Uterus (tissue), 4 donors: ENCODE measurements around the gene TPM2. TPM values are rescaled to one million over a fixed set of nuclear protein-coding genes. Genes with fewer than 3 reads are reported as not detected.

Source experiments
- DNase-seq, 2 donors: peaks; one replicate each; pipeline ENCODE4 v3.0.0-alpha.2; 2019 to 2020
- H3K27ac ChIP-seq, 2 donors: fragments of 200-600 bp; sonication (generic); 1 replicate in 1 of 2; 2 replicates in 1 of 2; pipeline ENCODE4 v1.5.1; 2016 to 2018
- H3K27me3 ChIP-seq, 2 donors: fragments of 200-600 bp; sonication (generic); one replicate each; pipeline ENCODE4 v1.5.1; 2018 to 2019; ENCODE audit warnings: control low read depth in 1 of 2
- H3K36me3 ChIP-seq, 2 donors: fragments of 200-600 bp; sonication (generic); one replicate each; pipeline ENCODE4 v1.5.1; 2019; ENCODE audit warnings: control low read depth in 1 of 2
- H3K4me1 ChIP-seq, 2 donors: fragments of 200-600 bp; sonication (generic); one replicate each; pipeline ENCODE4 v1.5.1; 2018 to 2019; ENCODE audit warnings: control low read depth in 1 of 2
- H3K4me3 ChIP-seq, 2 donors: fragments of 200-600 bp; sonication (generic); 1 replicate in 1 of 2; 2 replicates in 1 of 2; pipeline ENCODE4 v1.5.1; 2018 to 2019; ENCODE audit warnings: mild to moderate bottlenecking in 1 of 2
- H3K9me3 ChIP-seq, 2 donors: fragments of 200-600 bp; sonication (generic); one replicate each; pipeline ENCODE4 v1.5.1; 2019; ENCODE audit warnings: control low read depth in 1 of 2
- CTCF ChIP-seq, 4 experiments: fragments of 200-600 bp in 2 of 4; fragments of 450-650 bp in 2 of 4; sonication (generic) in 2 of 4; IDR thresholded peaks; one replicate each; pipeline ENCODE4 v1.5.1; 2016 to 2019; ENCODE audit warnings: antibody characterized with exemption in 4 of 4, mild to moderate bottlenecking in 2 of 4, moderate library complexity in 1 of 4
- POLR2A ChIP-seq, 2 donors: fragments of 450-650 bp; IDR thresholded peaks; one replicate each; pipeline ENCODE4 v1.6.1; 2016; ENCODE audit warnings: antibody characterized with exemption in 2 of 2, mild to moderate bottlenecking in 1 of 2, moderate library complexity in 1 of 2
- intact Hi-C: fragments of 100-400 bp; cut with DNase I; formaldehyde crosslinking; loops from one replicate; pipeline ENCODE4 v1.15.1; 2023; ENCODE audit warnings: low total_unique reads
- total RNA-seq, 4 donors: library from RNA; depleted of rRNA in 3 of 4; stranded (reverse); fragments of >200 nt in 3 of 4; gene quantifications; one replicate each; pipeline versions ENCODE4 v1.1.0 to v1.2.4, GENCODE V29; 2014 to 2023
- donor health status: DM: yes; HTN: yes; CAD: no.

The TPM2 gene
- total RNA-seq, 4 donors from 2014 or later, result 491 to 2,682 (median 829) TPM

GRCh38 chr9:35697486-35697885, 7.8 kb upstream of the TPM2 start:
- H3K27ac ChIP-seq, result peak overlapping the region; percentile 55 to 62
- H3K4me3 ChIP-seq, result no peak overlapping the region
- TF ChIP-seq CTCF (IDR thresholded peaks at IDR 0.05) (no peak), POLR2A (IDR thresholded peaks at IDR 0.05) (no peak)
- no peaks in the 10 kb centered on the region for H3K36me3 ChIP-seq
- no peaks in the 10 kb centered on the region for H3K27me3 ChIP-seq
- intact Hi-C loops, result no loop called here
- H3K4me1 ChIP-seq, result no peaks in the 10 kb centered on the region
- DNase-seq, result peak in 1 of 2 donors; percentile 23
- H3K9me3 ChIP-seq, result no peaks in the 10 kb centered on the region

- peak; percentile 68 to 71 for DNase-seq
- Histone ChIP-seq H3K27me3 (no peaks in the 10 kb centered on the region), H3K4me1 (no peaks in the 10 kb centered on the region), H3K4me3 (no peak overlapping the region), H3K9me3 (no peaks in the 10 kb centered on the region), H3K27ac (peak overlapping the region; percentile 55 to 62), H3K36me3 (no peaks in the 10 kb centered on the region)
- peak; percentile 72 to 90 (median 80) for TF ChIP-seq CTCF (IDR thresholded peaks at IDR 0.05)
- no peak for TF ChIP-seq POLR2A (IDR thresholded peaks at IDR 0.05)
- intact Hi-C loops, result no loop called here
Measured at GRCh38 chr9:35696520-35697215, 6.9 kb upstream of the TPM2 start.

- intact Hi-C loops, result no loop called here
- no peaks in the 10 kb centered on the region for H3K9me3 ChIP-seq
- no peaks in the 10 kb centered on the region for H3K36me3 ChIP-seq
- H3K4me3 ChIP-seq, result no peak overlapping the region
- H3K27ac ChIP-seq, result peak overlapping the region; percentile 55 to 62
- H3K27me3 ChIP-seq, result no peaks in the 10 kb centered on the region
- no peaks in the 10 kb centered on the region for H3K4me1 ChIP-seq
- DNase-seq, result no peak
- TF ChIP-seq POLR2A (IDR thresholded peaks at IDR 0.05) (no peak), CTCF (IDR thresholded peaks at IDR 0.05) (no peak)
Measured at GRCh38 chr9:35695943-35696401, 6.2 kb upstream of the TPM2 start.

- peak overlapping the region; percentile 93 to 98 for H3K27ac ChIP-seq
- H3K9me3 ChIP-seq, result no peaks in the 10 kb centered on the region
- H3K36me3 ChIP-seq, result no peaks in the 10 kb centered on the region
- peak overlapping the region; percentile 57 to 71 for H3K4me3 ChIP-seq
- H3K4me1 ChIP-seq, result no peaks in the 10 kb centered on the region
- TF ChIP-seq POLR2A (IDR thresholded peaks at IDR 0.05) (no peak), CTCF (IDR thresholded peaks at IDR 0.05) (no peak)
- H3K27me3 ChIP-seq, result no peaks in the 10 kb centered on the region
- peak in 1 of 2 donors; percentile 60 for DNase-seq
- intact Hi-C loops, result no loop called here
Measured at GRCh38 chr9:35691757-35692301, 2.1 kb upstream of the TPM2 start.

GRCh38 chr9:35691334-35691650, 1.6 kb upstream of the TPM2 start:
- Histone ChIP-seq H3K27ac (peak overlapping the region; percentile 93 to 98), H3K4me1 (no peaks in the 10 kb centered on the region), H3K36me3 (no peaks in the 10 kb centered on the region), H3K4me3 (peak overlapping the region; percentile 57 to 71), H3K27me3 (no peaks in the 10 kb centered on the region), H3K9me3 (no peaks in the 10 kb centered on the region)
- intact Hi-C loops, result no loop called here
- no peak for DNase-seq
- TF ChIP-seq CTCF (IDR thresholded peaks at IDR 0.05) (no peak), POLR2A (IDR thresholded peaks at IDR 0.05) (no peak)
